ENCODE data around the gene RGS11. TPM values are rescaled to one million over a fixed set of nuclear protein-coding genes. Genes with fewer than 3 reads are reported as not detected.
A peak's percentile ranks its signal among the peaks of the same experiment; 100 is the strongest.

RGS11 gene
- total RNA-seq, 2 experiments from 2014 or later: not detected

GRCh38 chr16:229731-230281 is 45.9 kb downstream of the RGS11 start:
- Histone ChIP-seq H3K4me2 (ENCODE audit: low read length) (peak overlapping the region; percentile 87; the same call in 1 of the 2 replicates), H3K79me2 (ENCODE audit: insufficient read depth, low read depth, low read length) (peaks cover 34% of the 10 kb centered on the region), H3K4me3 (ENCODE audit: low read depth, low read length, poor library complexity, severe bottlenecking) (peak overlapping the region; percentile 88), H4K20me1 (ENCODE audit: insufficient read depth, low read length) (peaks cover 21% of the 10 kb centered on the region; the same call in 1 of the 2 replicates), H3K4me1 (ENCODE audit: insufficient read depth, low read length, poor library complexity, severe bottlenecking) (peaks cover 29% of the 10 kb centered on the region), H3K9me3 (ENCODE audit: low read length) (no peaks in the 10 kb centered on the region), H3K27ac (ENCODE audit: low read depth, low read length, poor library complexity, severe bottlenecking) (no peak overlapping the region), H3K9me2 (ENCODE audit: insufficient read depth, low read length) (no peaks in the 10 kb centered on the region), H2AFZ (ENCODE audit: low read length) (peak overlapping the region; percentile 28; the same call in 1 of the 2 replicates), H3K36me3 (ENCODE audit: insufficient read depth, low read length) (peaks cover 34% of the 10 kb centered on the region)
- intact Hi-C loops (cut with micrococcal nuclease; ENCODE audit: unreplicated experiment): no loop called here
- CTCF ChIA-PET (ENCODE audit: unreplicated experiment): no interaction called here
- DNase-seq (ENCODE audit: low spot score): no peak
- POLR2A ChIA-PET: interaction anchor here (1.6 kb wide), 1 partner anchor 176 kb away, joined by 4 read pairs; the partner anchor contains the start of genes POLR3K and SNRNP25
- BruUV-seq (replicated peaks): no TSS peak
- TF ChIP-seq CTCF (conservative IDR thresholded peaks at IDR 0.05; ENCODE audit: low read length) (no peak), EZH2phosphoT487 (IDR thresholded peaks at IDR 0.05; ENCODE audit: borderline replicate concordance, low read depth, low read length) (no peak)

GRCh38 chr16:228852-229730 is 46.7 kb downstream of the RGS11 start, which contains the start of gene LUC7L:
TSS of gene LUC7L (minus strand) at chr16:229449. CDS start at chr16:229339, 110 bp downstream.
- no TSS peak for BruUV-seq (replicated peaks)
- DNase-seq (ENCODE audit: low spot score): peak; percentile 89
- POLR2A ChIA-PET: interaction anchor here (0.7 to 1.6 kb wide), 6 partner anchors 10 to 176 kb away, joined by 3 to 8 read pairs (median 4); partner anchors contain the start of genes AXIN1, POLR3K and SNRNP25
- peak within 1 kb of the TSS; percentile 87 for H3K4me2 ChIP-seq (ENCODE audit: low read length)
- intact Hi-C loops (cut with micrococcal nuclease; ENCODE audit: unreplicated experiment): no loop called here
- H4K20me1 ChIP-seq (ENCODE audit: insufficient read depth, low read length): peaks cover 21% of the 10 kb centered on the region; the same call in 1 of the 2 replicates
- peaks cover 34% of the 10 kb centered on the region for H3K79me2 ChIP-seq (ENCODE audit: insufficient read depth, low read depth, low read length)
- CTCF ChIA-PET (ENCODE audit: unreplicated experiment): no interaction called here
- peak within 1 kb of the TSS; percentile 88 for H3K4me3 ChIP-seq (ENCODE audit: low read depth, low read length, poor library complexity, severe bottlenecking)
- no peaks in the 10 kb centered on the region for H3K9me2 ChIP-seq (ENCODE audit: insufficient read depth, low read length)
- peak within 1 kb of the TSS; percentile 53 for H3K27ac ChIP-seq (ENCODE audit: low read depth, low read length, poor library complexity, severe bottlenecking)
- no peak for TF ChIP-seq CTCF (conservative IDR thresholded peaks at IDR 0.05; ENCODE audit: low read length)
- TF ChIP-seq EZH2phosphoT487 (IDR thresholded peaks at IDR 0.05; ENCODE audit: borderline replicate concordance, low read depth, low read length): no peak
- no peaks in the 10 kb centered on the region for H3K9me3 ChIP-seq (ENCODE audit: low read length)
- peaks cover 41% of the 10 kb centered on the region for H3K36me3 ChIP-seq (ENCODE audit: insufficient read depth, low read length)
- peaks cover 29% of the 10 kb centered on the region for H3K4me1 ChIP-seq (ENCODE audit: insufficient read depth, low read length, poor library complexity, severe bottlenecking)
- peak within 1 kb of the TSS; percentile 28; the same call in 1 of the 2 replicates for H2AFZ ChIP-seq (ENCODE audit: low read length)
